Hematopoietic multipotent progenitor cell treated with erythropoietin and hydrocortisone succinate and interleukin-3 and kit ligand, for 17 days (in vitro differentiated cells): Measurements from ENCODE around the gene OTUD5.

Experiments
- DNase-seq: peaks from one replicate; pipeline ENCODE4 v3.0.0-alpha.2; 2015; ENCODE audit warnings: low spot score

OTUD5 gene

GRCh38 chrX:48911412-48912182 lies 45.8 kb downstream of the OTUD5 start, which contains the start of gene SLC35A2:
TSS of gene SLC35A2 (minus strand) at chrX:48911646. CDS start at chrX:48911636, 10 bp downstream.
- peak; percentile 83 for DNase-seq

GRCh38 chrX:48910926-48911411 lies 46.4 kb downstream of the OTUD5 start:
- DNase-seq = no peak

GRCh38 chrX:48909703-48910294 lies 47.6 kb downstream of the OTUD5 start:
- DNase-seq = no peak

- no peak for DNase-seq
These were observed 48.8 kb downstream of the OTUD5 start for GRCh38 chrX:48908600-48908999.

GRCh38 chrX:48905090-48905790 lies 52.2 kb downstream of the OTUD5 start:
- no peak for DNase-seq

GRCh38 chrX:48904626-48905025 lies 52.8 kb downstream of the OTUD5 start:
- no peak for DNase-seq

GRCh38 chrX:48904180-48904579 lies 53.2 kb downstream of the OTUD5 start:
- DNase-seq = no peak

GRCh38 chrX:48903290-48903689 lies 54.1 kb downstream of the OTUD5 start:
- no peak for DNase-seq

- DNase-seq = no peak
These were observed 54.6 kb downstream of the OTUD5 start for GRCh38 chrX:48902776-48903175.

- no peak for DNase-seq
These were observed 55.3 kb downstream of the OTUD5 start for GRCh38 chrX:48902135-48902534.

GRCh38 chrX:48901069-48901468 lies 56.3 kb downstream of the OTUD5 start:
- DNase-seq = no peak

GRCh38 chrX:48899078-48899410 lies 58.4 kb downstream of the OTUD5 start:
- DNase-seq = no peak

- DNase-seq = peak; percentile 95
These were observed 59.6 kb downstream of the OTUD5 start, which contains the start of the genes PQBP1 and TIMM17B for GRCh38 chrX:48897625-48898306. TSS of gene PQBP1 (plus strand) at chrX:48897930. CDS start at chrX:48898510, 580 bp downstream. TSS of gene TIMM17B (minus strand) at chrX:48897768. CDS start at chrX:48897749, 19 bp downstream.

GRCh38 chrX:48897157-48897624 lies 60.2 kb downstream of the OTUD5 start:
- DNase-seq = peak; percentile 89

GRCh38 chrX:48896611-48897011 lies 60.8 kb downstream of the OTUD5 start:
- DNase-seq = no peak

GRCh38 chrX:48894891-48895290 lies 62.5 kb downstream of the OTUD5 start:
- DNase-seq = no peak

GRCh38 chrX:48893556-48894348 lies 63.7 kb downstream of the OTUD5 start:
- DNase-seq = no peak

- DNase-seq = no peak
These were observed 64.5 kb downstream of the OTUD5 start for GRCh38 chrX:48892896-48893295.

- DNase-seq = peak; percentile 91
These were observed 65.8 kb downstream of the OTUD5 start for GRCh38 chrX:48891402-48892288.

GRCh38 chrX:48890934-48891401 lies 66.4 kb downstream of the OTUD5 start:
- DNase-seq = no peak
